KMS-11 (cell line): ENCODE data around the gene C19orf33.

ENCODE experiments used
- H2AFZ ChIP-seq: fragments of 200-600 bp; sonication (generic); 2 replicates; pipeline ENCODE4 v1.6.1; 2016; ENCODE audit warnings: antibody characterized with exemption, mixed run types, low read depth
- H3K27ac ChIP-seq: fragments of 200-600 bp; sonication (generic); 2 replicates; pipeline ENCODE4 v1.6.1; 2016; ENCODE audit warnings: mild to moderate bottlenecking, mixed run types
- H3K27me3 ChIP-seq: fragments of 200-600 bp; sonication (generic); 2 replicates; pipeline ENCODE4 v1.6.1; 2017; ENCODE audit warnings: mild to moderate bottlenecking, low read depth, mixed run types, moderate library complexity; ENCODE audit not compliant: insufficient read depth
- H3K36me3 ChIP-seq: fragments of 200-600 bp; sonication (generic); 2 replicates; pipeline ENCODE4 v1.6.1; 2017; ENCODE audit warnings: mild to moderate bottlenecking, mixed run types; ENCODE audit not compliant: insufficient read depth
- H3K4me1 ChIP-seq: fragments of 200-600 bp; sonication (generic); 2 replicates; pipeline ENCODE4 v1.6.1; 2016; ENCODE audit warnings: mild to moderate bottlenecking, low read depth, mixed run types; ENCODE audit not compliant: poor library complexity, severe bottlenecking
- H3K4me2 ChIP-seq: fragments of 200-600 bp; sonication (generic); 2 replicates; pipeline ENCODE4 v1.7.0; 2016; ENCODE audit warnings: mild to moderate bottlenecking, mixed run types
- H3K4me3 ChIP-seq: fragments of 200-600 bp; sonication (generic); IDR thresholded peaks from 2 replicates; pipeline ENCODE4 v1.6.1; 2017; ENCODE audit warnings: low read depth, low read length, mixed read lengths; ENCODE audit not compliant: insufficient read depth
- H3K79me2 ChIP-seq: fragments of 200-600 bp; sonication (generic); 2 replicates; pipeline ENCODE4 v1.6.1; 2016; ENCODE audit warnings: low read depth, mixed run types; ENCODE audit not compliant: insufficient read depth
- H3K9ac ChIP-seq: fragments of 200-600 bp; sonication (generic); 2 replicates; pipeline ENCODE4 v1.6.1; 2016; ENCODE audit warnings: mild to moderate bottlenecking, mixed run types
- H4K20me1 ChIP-seq: fragments of 200-600 bp; sonication (generic); 2 replicates; pipeline ENCODE4 v1.6.1; 2016; ENCODE audit warnings: mild to moderate bottlenecking, mixed run types; ENCODE audit not compliant: insufficient read depth
- CTCF ChIP-seq: fragments of 200-600 bp; sonication (generic); conservative IDR thresholded peaks from 2 replicates; pipeline ENCODE4 v1.6.1; 2017; ENCODE audit warnings: low read depth, mild to moderate bottlenecking, antibody characterized with exemption, low read length, moderate library complexity, mixed read lengths

C19orf33 gene

GRCh38 chr19:38304866-38305429 is 897 bp downstream of the C19orf33 start:
- no peaks in the 10 kb centered on the region for H4K20me1 ChIP-seq
- H3K36me3 ChIP-seq, result no peaks in the 10 kb centered on the region
- H3K79me2 ChIP-seq, result no peaks in the 10 kb centered on the region
- no peak overlapping the region for H3K9ac ChIP-seq
- H2AFZ ChIP-seq, result no peak overlapping the region
- H3K27me3 ChIP-seq, result no peaks in the 10 kb centered on the region
- TF ChIP-seq CTCF, result no peak
- H3K4me3 ChIP-seq, result no peak overlapping the region
- H3K4me2 ChIP-seq, result no peak overlapping the region
- no peak overlapping the region for H3K27ac ChIP-seq
- no peaks in the 10 kb centered on the region for H3K4me1 ChIP-seq

- Histone ChIP-seq H3K4me3 (no peak overlapping the region), H3K27me3 (no peaks in the 10 kb centered on the region), H3K4me2 (no peak overlapping the region), H3K4me1 (no peaks in the 10 kb centered on the region), H3K79me2 (no peaks in the 10 kb centered on the region), H3K27ac (no peak overlapping the region), H2AFZ (no peak overlapping the region), H3K36me3 (no peaks in the 10 kb centered on the region), H4K20me1 (no peaks in the 10 kb centered on the region), H3K9ac (no peak overlapping the region)
- TF ChIP-seq CTCF, result no peak
Observed at GRCh38 chr19:38306236-38306635, 2.2 kb downstream of the C19orf33 start.

- no peak overlapping the region for H3K4me3 ChIP-seq
- H3K4me2 ChIP-seq, result no peak overlapping the region
- no peaks in the 10 kb centered on the region for H3K4me1 ChIP-seq
- no peak overlapping the region for H3K27ac ChIP-seq
- H2AFZ ChIP-seq, result no peak overlapping the region
- TF ChIP-seq CTCF, result no peak
- no peaks in the 10 kb centered on the region for H3K79me2 ChIP-seq
- no peaks in the 10 kb centered on the region for H3K36me3 ChIP-seq
- H3K27me3 ChIP-seq, result no peaks in the 10 kb centered on the region
- H3K9ac ChIP-seq, result no peak overlapping the region
- H4K20me1 ChIP-seq, result no peaks in the 10 kb centered on the region
Observed at GRCh38 chr19:38307076-38307475, 3.0 kb downstream of the C19orf33 start.

- H3K4me3 ChIP-seq, result no peak overlapping the region
- H3K36me3 ChIP-seq, result no peaks in the 10 kb centered on the region
Observed at GRCh38 chr19:38307597-38307996, 3.5 kb downstream of the C19orf33 start.

More at GRCh38 chr19:38307597-38307996, 3.5 kb downstream of the C19orf33 start:
- Histone ChIP-seq H4K20me1 (no peaks in the 10 kb centered on the region), H3K9ac (no peak overlapping the region), H3K27me3 (no peaks in the 10 kb centered on the region), H3K4me2 (no peak overlapping the region), H3K79me2 (no peaks in the 10 kb centered on the region), H3K4me1 (no peaks in the 10 kb centered on the region), H3K27ac (no peak overlapping the region), H2AFZ (no peak overlapping the region)
- TF ChIP-seq CTCF, result no peak
